Stimulated activated CD4-positive, alpha-beta T cell treated with anti-CD3 and anti-CD28 coated beads, Interleukin-15, amount 100 ng/mL, for 24 hours (primary cell): ENCODE results near the gene OR52W1.

Experiments used
- DNase-seq: peaks from one replicate; pipeline ENCODE4 v3.0.0-alpha.2; 2020

Gene OR52W1, protein sequence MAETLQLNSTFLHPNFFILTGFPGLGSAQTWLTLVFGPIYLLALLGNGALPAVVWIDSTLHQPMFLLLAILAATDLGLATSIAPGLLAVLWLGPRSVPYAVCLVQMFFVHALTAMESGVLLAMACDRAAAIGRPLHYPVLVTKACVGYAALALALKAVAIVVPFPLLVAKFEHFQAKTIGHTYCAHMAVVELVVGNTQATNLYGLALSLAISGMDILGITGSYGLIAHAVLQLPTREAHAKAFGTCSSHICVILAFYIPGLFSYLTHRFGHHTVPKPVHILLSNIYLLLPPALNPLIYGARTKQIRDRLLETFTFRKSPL

DNA sequence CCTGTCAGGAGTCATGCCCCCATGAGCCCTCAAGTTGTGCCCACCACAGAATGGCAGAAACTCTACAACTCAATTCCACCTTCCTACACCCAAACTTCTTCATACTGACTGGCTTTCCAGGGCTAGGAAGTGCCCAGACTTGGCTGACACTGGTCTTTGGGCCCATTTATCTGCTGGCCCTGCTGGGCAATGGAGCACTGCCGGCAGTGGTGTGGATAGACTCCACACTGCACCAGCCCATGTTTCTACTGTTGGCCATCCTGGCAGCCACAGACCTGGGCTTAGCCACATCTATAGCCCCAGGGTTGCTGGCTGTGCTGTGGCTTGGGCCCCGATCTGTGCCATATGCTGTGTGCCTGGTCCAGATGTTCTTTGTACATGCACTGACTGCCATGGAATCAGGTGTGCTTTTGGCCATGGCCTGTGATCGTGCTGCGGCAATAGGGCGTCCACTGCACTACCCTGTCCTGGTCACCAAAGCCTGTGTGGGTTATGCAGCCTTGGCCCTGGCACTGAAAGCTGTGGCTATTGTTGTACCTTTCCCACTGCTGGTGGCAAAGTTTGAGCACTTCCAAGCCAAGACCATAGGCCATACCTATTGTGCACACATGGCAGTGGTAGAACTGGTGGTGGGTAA, at the start of gene OR52W1:
OR52W1 (plus strand) TSS at position 51 of the 637 bp plus-strand sequence; CDS start at position 51, 0 bp downstream.
- no peak for DNase-seq

DNA sequence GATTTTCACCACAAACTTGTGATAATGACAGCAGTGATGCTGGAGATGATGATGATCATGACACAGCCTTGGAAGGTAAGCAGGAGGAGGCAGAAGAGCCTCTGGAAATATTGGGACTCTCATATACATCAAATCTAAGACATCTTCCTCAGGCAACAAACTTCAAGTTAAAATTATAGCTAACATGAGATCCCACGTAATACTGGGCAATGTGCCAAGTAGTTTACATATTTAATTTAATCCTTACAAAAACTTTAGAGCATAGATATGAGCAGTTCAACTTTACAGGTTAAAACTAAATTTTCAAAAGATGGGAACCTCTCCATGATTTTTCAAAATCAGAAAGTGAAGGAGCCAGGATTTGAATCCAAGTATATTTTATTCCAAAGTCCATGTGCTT, 47.9 kb upstream of the OR52W1 start:
- DNase-seq, result no peak

DNA sequence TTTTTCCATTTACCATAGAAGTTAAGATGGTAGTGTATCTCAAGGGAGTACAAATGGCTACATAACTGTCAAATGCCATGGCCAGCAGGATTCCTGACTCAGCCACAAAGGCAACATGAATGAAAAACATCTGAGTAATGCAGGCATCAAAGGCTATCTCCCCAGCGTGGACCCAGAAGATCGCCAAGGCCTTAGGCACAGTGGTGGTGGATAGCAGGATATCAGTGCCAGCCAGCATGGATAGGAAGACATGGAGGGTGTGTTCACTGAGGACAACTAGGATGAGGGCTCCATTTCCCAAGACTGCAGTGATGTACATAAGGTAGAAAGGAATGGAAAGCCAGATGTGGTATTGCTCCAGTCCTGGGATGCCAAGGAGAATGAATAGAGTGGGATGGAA, 46.9 kb upstream of the OR52W1 start:
- DNase-seq, result no peak

DNA sequence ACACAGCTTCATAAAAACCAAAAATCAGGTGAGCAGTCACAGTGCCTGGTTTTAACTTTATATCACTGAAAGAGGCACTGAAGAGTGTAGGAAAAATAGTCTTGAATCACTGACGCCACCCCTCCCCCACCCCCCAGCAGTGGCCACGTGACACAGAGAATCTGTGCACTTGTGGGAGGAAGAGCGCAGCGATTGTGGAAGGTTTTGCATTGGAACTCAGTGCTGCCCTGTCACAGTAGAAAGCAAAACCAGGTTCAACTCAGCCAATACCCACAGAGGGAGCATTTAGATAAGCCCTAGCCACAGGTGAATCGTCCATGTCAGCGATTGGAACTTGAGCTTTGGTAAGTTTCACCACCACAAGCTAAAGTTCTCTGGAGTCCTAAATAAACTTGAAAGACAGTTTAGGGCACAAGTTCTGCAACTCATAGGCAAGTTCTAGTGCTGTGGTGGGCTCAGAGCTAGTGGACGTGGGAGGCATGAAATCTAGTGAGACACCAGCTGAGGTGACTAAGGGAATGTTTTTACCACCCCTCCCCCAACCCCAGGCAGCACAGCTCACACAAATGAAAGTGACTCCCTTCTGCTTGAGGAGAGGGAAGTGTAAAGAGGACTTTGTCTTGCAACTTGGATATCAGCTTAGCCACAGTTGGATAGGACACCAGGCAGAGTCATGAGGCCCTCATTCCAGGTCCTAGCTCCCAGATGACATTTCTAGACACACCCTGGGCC, 42.2 kb upstream of the OR52W1 start:
- no peak for DNase-seq

DNA sequence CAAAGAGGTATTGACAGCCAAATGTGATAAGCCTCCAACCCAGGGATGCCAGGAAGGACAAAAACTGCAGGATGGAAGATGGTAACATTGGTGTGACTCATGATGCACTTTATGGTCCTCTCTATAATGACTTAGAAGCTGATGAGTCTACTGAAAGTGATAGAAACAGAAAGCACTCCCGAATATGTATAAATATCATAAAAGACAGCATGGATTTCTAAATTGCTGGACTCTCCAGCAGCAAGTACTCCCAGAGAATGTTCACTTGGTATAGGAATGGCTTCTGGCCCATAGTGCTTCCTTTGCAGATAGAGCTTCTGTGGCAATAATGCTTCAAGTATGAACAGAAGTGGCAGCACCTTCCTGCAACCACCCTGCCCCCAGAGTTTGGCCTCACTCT, 28.8 kb upstream of the OR52W1 start, which contains the start of gene OR52B2:
OR52B2 (minus strand) TSS at position 101 of the 400 bp plus-strand sequence; CDS start at position 101, 0 bp downstream.
- DNase-seq, result no peak

DNA sequence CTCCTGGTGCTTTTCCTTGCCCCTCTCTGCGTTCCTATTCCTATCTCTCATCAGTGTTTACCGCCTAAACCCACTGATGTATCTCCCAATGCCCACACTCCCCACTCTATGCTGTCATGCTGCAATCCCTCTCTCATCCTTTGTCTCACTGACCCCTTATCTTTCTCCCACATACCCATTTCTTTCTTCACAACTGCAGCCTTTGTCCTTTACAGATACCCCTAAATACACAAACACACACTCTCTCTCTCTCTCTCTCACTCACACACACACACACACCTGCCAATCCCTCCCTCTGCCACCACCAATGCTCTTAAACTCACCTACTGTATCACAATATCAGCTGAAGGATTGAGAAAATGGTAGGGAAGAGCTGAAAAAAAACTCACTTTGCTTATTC, 23.6 kb upstream of the OR52W1 start:
- DNase-seq, result no peak

DNA sequence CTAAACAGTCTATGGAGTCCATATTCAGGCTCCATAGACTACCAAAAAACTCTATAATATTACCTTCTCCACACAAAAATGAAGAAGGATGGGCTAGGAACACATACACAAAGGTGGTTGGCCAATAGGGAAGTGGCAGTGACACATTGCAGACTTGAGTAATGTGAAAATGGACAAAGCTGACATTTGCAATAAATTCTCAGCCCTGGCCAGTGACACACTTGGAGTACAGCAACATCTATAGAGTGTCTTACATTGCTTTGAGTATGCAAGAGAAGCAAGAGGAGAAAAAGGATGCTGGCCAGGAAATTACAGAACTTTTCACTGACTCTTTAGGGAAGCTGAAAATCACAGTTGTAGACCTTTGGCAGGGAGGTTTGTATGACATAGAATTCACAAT, 7.3 kb upstream of the OR52W1 start:
- DNase-seq, result no peak

DNA sequence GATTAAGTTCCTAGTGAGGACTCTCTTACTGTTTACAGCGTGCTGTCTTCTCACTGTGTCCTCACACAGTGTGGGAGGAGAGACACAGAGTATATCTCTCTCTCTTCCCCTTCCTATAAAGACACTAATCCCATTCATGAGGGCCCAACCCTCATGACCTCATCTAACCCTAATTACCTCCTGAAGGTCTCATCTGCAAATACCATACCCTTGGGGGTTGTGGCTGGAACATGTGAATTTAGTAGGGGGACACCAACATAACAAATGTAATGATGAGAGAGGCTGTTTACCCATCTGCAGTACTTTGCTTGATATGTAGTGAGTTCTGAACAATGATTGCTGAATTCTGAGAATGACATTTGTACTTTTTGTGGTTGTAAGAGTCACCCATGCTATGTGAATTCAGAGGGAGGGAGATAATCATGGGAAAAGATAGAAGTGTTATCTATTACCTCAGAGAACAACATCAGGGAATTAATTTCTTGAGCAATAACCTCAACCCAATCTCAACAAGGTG, 4.9 kb upstream of the OR52W1 start:
- DNase-seq, result no peak

DNA sequence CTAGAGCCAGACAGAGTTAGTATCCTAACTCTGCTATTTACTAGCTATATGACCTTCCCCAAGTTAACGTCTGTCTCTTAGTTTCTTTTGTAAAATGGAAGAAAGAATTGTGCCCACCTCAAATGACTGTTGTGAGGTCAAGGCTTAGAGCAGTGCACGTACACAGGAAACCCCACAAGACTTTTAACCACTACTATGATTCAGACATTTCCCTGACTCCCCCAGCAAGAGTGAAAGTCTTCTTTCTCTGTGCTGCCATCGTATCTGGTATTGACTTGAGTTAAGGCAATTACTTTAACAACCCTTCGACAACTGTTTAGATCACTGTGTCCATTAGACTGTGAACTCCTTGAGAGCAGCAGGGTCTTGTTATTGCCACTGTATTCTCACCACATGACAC, 2.6 kb upstream of the OR52W1 start:
- no peak for DNase-seq

DNA sequence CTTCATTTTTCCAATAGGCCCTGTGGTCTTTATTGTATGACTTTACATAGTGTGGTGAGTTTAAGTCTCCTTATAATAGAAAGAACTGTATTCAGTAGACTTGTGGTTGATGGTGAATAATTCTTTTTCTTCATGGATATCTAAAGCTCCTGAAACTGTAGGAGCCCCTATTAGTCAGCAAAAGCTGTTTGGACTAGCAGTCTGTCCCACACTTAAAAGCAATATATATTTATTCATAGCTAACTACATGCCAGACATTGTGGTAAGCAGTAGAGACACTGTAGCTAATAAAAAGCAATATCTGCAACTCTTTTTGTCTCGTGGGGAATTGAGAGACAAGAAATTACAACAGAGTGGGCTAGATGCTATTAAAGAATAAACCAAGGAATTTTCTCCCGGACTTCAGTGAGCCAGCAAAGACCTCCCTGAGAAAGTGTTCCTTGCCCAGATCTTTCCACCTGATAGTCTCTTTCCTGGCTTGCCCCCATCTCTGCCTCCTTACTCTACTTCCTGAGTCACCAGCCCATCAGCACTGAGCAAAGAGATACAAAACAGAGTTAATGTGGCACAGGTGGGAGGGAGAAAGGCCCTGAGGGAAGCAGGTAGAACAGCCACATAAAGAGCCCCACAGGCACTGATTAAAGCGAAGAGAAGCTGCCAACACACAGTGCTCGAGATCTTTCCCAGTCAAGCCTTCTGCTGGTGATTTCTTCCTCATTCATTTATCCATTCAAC, 1.4 kb upstream of the OR52W1 start:
- DNase-seq, result no peak

DNA sequence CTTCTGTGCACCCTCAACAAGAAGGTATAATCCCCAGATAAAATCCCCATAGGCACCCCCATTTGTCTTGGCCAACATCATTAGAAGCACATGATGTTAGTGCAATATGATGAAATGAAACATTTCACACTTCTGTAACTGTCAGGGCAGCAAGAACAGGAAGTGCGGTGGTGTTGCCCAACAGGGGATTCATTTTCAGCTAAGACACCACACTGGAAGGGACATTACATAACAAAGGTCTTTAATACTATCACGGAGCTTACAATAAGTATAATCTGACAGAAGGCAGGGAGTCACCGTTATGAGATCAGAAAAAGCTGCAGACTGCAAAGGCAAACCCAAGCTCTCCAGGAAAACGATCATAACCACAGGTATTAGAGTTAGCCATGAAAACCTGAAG, 2.0 kb downstream of the OR52W1 start:
- DNase-seq, result no peak

DNA sequence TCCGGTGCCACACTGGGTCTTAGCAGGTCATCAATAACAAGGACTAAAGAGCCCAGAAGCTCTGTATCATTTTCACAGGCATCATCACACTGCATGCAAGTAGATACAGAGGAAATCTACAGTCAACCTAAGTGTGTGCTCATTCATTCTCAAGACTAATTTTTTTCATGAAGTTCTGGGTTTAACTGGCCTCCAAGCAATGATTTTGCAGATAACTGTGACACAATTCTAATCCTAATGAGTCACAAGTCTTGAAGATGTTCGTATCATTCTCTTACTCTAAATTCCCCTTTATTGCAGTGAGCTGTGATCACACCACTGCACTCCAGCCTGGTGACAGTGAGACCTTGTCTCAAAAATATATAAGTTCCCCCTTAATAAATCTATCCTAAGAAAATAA, 2.5 kb downstream of the OR52W1 start:
- no peak for DNase-seq

DNA sequence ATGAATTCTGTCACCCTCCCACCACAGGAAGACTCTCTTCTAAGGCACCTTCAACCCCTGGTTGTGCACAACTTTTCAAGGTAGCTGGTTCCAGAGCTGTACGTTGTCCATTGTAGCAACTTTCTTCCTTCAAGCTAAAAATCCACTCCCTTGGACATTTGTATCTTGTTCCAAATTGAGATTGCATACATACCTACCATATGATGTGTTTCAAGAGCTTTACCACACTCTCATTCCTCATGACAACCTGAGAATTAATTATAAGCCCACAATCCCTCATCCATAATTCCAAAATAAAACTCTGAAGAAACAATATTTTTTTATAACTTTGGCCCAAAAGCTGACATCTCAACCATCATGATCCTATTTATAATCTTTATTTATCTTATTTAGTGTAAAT, 3.0 kb downstream of the OR52W1 start:
- no peak for DNase-seq

DNA sequence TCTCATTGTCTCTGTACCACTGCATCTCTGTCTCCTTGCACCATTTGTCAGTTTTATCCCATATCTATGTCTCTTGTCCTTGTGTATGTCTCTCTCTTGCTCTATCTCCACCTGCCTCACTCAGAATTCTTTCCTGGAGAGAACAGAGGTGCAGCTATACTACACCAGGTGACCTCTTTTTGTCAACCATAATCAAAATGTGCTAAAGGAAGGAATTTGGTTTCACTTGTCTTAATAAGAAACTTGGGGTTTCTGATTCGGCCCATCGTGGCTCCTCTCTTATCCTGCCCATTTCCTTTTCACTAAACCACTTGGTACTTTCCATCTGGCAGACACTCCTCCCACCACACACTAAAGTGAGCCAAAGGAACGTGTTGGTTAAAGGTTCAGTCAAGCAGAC, 4.3 kb downstream of the OR52W1 start:
- DNase-seq, result peak; percentile 16

DNA sequence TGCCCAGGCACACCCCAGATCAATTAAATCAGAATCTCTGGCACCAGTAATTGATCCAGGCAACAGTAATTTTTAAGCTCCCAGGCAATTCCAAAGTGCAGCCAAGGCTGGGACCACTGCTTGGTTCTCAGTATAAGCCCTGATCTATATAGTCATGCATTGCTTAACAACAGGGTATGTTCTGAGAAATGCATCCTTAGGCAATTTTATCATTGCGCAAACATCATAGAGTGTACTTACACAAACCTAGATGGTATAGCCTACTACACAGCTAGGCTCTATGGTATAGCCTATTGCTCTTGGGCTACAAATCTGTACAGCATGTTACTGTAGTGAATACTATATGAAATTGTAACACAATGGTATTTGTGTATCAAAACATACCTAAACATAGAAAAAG, 5.7 kb downstream of the OR52W1 start:
- no peak for DNase-seq

DNA sequence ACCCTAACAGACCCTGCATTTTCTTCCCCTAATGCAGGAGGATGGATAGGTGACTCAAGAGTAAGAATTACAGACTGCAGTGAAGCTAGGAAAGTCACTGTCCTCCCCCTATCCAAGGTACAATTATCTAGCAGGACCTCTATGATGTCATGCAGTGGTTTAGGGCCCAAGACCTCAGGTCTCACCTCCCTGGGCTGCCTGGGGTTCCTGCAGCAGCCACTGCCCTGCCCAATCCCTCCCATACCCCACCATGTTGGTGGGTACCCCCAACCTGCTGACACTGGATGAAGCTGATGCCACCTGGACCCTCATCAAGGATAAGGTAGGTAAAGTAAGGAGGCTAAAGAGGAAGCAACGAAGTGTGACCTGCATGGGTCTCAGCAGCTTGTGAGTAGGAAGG, 6.3 kb downstream of the OR52W1 start, which contains the start of gene C11orf42:
C11orf42 (plus strand) TSS at position 192 of the 400 bp plus-strand sequence; CDS start at position 251, 59 bp downstream.
- DNase-seq, result no peak

DNA sequence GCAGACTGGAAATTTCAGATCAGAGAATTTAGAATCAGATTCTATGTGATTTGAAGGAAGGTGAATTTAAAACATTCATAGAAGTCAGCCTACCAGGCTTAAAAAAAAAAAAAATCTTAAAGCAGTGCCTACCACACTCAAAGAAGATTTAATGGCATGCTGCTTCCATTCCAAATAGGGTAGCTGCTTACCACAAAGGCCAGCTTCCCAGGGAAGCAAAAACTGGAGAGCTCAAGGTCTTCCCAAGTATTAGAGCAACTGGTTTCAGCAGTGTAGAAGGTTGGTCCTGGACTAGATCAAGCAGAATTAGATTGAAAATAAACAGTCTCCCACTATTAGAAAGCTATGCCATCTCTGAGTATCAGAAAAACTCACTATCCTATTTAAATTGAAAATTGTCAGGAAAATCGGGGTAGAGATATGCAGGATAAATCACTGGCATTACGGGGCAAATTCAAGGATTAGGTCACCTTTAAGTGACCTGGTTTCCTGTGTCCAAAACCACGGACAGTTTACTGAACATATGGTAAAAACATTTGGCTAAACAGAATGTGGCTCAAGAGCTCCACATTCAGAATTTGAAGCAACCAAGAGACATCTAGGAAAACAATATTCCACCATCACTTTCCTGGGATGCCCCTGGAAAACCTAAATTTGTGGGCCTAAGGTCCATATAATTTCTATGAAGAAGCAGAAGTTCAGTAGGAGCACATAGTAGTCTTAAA, 7.6 kb downstream of the OR52W1 start:
- no peak for DNase-seq

DNA sequence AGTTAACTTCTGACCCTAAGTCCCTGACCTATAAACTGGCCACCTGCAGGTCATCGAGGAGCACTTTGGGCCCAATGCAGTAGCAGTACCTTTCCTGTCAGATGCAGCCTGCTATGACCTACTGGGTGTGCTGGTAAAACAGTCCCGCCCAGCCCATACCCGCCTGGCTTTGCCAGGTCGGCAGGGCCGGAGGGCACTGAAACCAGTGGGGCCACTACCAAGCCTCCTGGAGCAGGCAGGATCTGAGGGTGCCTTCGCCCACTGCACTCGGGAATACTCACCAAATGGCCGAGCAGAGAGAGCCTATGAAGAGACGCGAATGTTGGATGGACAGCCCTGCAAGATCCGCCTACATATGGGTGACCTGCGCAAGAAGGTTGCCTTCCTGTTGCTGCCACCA, 10.8 kb downstream of the OR52W1 start:
- DNase-seq, result no peak

DNA sequence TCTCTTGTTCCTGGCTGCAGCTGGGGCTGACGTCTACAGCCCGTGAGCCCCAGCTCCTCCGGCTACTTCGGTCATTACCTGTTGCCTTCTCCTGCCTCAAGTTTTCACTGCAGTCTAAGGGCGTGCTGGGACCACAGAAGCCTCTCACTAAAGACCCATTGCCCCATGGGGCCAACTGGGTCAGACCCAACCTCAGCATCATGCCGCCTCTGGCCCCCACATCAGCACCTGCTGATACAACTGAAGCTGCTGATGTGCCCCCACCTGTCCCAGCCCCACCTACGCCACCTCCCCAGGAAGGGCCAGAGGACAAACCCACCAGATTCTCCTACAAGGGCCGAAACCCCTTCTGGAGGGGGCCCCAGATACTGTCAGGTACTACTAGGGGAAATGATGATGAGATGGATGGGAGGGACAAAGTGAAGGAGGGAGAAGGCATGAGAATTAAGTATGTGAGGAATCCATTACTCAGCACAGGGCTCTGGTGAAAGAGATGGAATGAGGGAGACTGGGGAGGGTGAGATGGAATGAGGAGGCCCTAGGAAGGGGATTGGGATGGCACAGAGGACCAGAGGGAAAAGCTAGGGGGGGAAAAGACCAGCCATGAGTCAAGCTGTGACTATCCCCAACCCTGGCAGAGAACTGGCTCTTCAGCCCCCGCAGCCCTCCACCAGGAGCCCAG, 11.4 kb downstream of the OR52W1 start:
- no peak for DNase-seq

DNA sequence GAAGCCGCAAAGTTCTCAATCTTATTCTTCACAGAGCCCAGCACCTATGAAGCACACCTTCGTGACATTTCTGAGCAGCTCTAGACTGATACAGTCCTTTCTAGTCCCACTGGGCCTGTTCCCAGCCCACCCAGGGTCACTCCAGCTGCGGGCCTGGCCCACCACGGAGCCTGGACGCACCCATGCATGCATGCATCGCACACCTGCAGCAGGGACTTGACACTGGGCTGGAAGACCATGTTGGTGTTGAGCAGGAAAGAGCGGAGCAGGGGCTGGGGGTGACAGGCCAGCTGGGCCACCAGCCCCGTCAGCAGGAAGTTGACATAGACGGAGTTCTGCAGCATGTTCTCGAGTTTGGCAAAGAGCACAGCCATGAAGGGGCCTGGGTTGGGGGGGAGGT, 15.5 kb downstream of the OR52W1 start:
- no peak for DNase-seq

DNA sequence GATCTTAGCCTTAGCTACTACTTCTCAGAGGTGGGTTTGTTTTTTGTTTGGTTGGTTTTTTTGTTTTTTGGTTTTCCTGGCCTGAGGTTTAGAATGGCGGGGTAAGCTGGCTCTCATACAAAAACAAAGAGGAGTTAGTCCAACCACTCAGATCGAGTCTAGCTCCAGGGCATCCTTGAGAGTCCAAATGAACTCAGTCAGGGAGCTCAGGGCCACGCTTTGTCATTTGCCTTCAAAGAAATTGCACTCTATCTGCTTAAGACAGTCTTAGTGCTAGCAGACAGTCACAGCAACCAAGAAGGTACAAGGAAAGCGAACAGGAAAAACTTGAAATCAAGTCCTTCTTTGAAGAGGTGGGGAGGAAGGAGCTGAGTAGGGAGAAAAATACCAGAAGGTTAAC, 17.5 kb downstream of the OR52W1 start:
- DNase-seq, result no peak

DNA sequence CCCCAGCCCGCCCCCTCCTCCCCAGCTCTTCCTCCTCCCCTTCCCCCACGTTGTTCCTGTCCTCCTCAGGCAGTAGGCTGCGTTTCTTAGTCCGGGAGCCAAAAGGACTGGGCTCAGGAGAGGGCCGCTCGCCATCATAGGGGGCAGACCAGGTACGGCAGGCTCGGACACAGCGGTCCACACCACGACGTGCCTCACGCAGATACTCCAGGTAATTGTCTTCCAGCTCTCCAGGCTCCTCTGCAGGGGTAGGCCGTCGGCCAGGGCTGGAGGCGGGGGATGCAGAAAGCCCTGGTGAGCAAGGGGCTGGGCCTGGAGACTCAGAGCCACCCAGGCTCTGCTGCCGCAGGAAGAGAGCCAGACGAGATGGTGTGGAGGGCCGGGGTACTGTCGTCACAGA, 18.7 kb downstream of the OR52W1 start:
- DNase-seq, result no peak
